AG04450 (cell line): ENCODE measurements around the gene CLIP1. TPM values are rescaled to one million over a fixed set of nuclear protein-coding genes. Genes with fewer than 3 reads are reported as not detected.

Experiments used
- CTCF ChIA-PET: fragments of 300-600, 350-600 bp; formaldehyde crosslinking; extraction: SDS; loops from one replicate; lab custom pipeline; 2022; ENCODE audit warnings: antibody characterized with exemption, inconsistent platforms; lab: Charles Lee
- POLR2A ChIA-PET: fragments of 350-600 bp; formaldehyde crosslinking; extraction: SDS; loops from one replicate; lab custom pipeline; 2021; ENCODE audit warnings: antibody characterized with exemption, inconsistent platforms; lab: Yijun Ruan, JAX
- DNase-seq: peaks from one replicate; pipeline ENCODE4 v3.0.0-alpha.2; 2011; ENCODE audit warnings: low read depth, low spot score
- H3K27ac ChIP-seq: one replicate; pipeline ENCODE4 v1.5.1; 2012; ENCODE audit warnings: low read depth, low read length, control low read depth
- H3K27me3 ChIP-seq: one replicate; pipeline ENCODE4 v1.6.0; 2012; ENCODE audit warnings: low read length; ENCODE audit not compliant: control insufficient read depth, insufficient read depth
- H3K4me3 ChIP-seq: 2 replicates; pipeline ENCODE4 v1.5.1; 2011; ENCODE audit warnings: mild to moderate bottlenecking, low read depth, low read length, control low read depth
- H3K9me3 ChIP-seq: 2 replicates; pipeline ENCODE4 v1.5.1; 2012; ENCODE audit warnings: low read length; ENCODE audit not compliant: control insufficient read depth, insufficient read depth
- CTCF ChIP-seq: IDR thresholded peaks from 2 replicates; pipeline ENCODE4 v1.5.1; 2011; ENCODE audit warnings: low read depth, low read length, control low read depth, inconsistent platforms
- polyA plus RNA-seq: library from polyadenylated mRNA; depleted of rRNA; stranded (reverse); fragments of >200 nt; gene quantifications from 2 replicates; pipeline ENCODE4 v1.2.3, GENCODE V29; 2011

CLIP1 gene
- polyA plus RNA-seq, 1 experiment, result 63.6 TPM

- ChIA-PET POLR2A (no interaction called here), CTCF (no interaction called here)
- no peak for DNase-seq
Observed at GRCh38 chr12:122304924-122305323, 117.5 kb downstream of the CLIP1 start.

DNA sequence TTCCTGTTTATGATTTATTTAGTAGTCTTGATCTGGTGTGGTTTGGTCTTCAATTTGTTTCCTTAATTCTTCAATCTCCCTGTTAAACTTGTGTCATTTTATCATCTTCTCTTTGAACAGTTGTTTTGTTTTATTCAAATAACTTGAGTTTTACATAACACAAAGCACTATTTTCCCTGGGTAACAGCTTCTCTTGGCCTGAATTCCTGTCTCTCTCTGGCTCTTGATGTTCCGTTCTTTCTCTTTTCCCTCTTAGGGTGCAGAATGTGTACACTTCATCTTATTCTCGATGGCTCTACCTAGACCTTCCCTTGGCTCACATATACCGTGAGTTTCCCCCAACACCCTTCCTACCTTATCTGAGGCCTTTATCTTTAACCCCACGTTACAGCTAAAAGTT, 119.4 kb downstream of the CLIP1 start:
- CTCF ChIA-PET, result interaction anchor here (0.6 kb wide), 1 partner anchor 10 kb away, joined by 3 read pairs; no protein-coding TSS in a partner anchor
- DNase-seq, result no peak
- H3K4me3 ChIP-seq, result no peak overlapping the region
- POLR2A ChIA-PET, result no interaction called here
- no peak for TF ChIP-seq CTCF
- no peaks in the 10 kb centered on the region for H3K27me3 ChIP-seq
- no peaks in the 10 kb centered on the region for H3K9me3 ChIP-seq
- H3K27ac ChIP-seq, result no peak overlapping the region

More at GRCh38 chr12:122304924-122305323, 117.5 kb downstream of the CLIP1 start:
- no peaks in the 10 kb centered on the region for H3K27me3 ChIP-seq
- TF ChIP-seq CTCF, result no peak
- no peaks in the 10 kb centered on the region for H3K9me3 ChIP-seq
- H3K4me3 ChIP-seq, result no peak overlapping the region
- H3K27ac ChIP-seq, result no peak overlapping the region

DNA sequence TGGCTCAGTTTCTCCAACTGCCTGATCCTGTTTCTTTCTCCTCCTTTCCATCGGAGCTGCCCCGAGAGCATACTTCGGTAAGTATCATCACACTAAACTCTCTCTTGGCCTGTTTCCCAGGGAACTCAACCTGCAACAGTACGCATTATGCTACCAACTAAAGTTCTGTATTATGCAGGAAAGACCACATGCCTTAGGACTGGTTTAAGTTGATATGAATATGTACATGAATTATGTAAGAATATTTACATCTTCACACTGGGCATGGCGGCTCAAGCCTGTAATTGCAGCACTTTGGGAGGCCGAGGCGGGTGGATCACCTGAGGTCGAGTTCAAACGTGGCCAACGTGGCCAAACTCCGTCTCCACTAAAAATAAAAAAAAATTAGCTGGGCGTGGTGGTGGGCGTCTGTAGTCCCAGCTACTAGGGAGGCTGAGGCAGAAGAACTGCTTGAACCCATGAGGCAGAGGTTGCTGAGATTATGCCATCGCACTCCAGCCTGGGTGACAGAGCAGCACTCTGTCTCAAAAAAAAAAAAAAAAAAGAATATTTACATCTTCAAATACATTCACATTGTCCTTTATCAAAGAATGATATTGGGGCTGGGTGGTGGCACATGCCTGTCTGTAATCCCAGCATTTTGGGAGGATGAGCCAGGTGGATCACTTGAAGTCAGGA, 124.3 kb downstream of the CLIP1 start:
- Histone ChIP-seq H3K9me3 (no peaks in the 10 kb centered on the region), H3K27ac (no peak overlapping the region), H3K4me3 (no peak overlapping the region), H3K27me3 (no peaks in the 10 kb centered on the region)
- ChIA-PET POLR2A (no interaction called here), CTCF (interaction anchor here (1.1 kb wide), 1 partner anchor 10 kb away, joined by 3 read pairs; no protein-coding TSS in a partner anchor)
- DNase-seq, result no peak
- no peak for TF ChIP-seq CTCF

GRCh38 chr12:122297494-122297893, 125.0 kb downstream of the CLIP1 start:
- CTCF ChIA-PET, result no interaction called here
- H3K27ac ChIP-seq, result no peak overlapping the region
- POLR2A ChIA-PET, result no interaction called here
- H3K9me3 ChIP-seq, result no peaks in the 10 kb centered on the region
- DNase-seq, result no peak
- no peaks in the 10 kb centered on the region for H3K27me3 ChIP-seq
- TF ChIP-seq CTCF, result no peak
- no peak overlapping the region for H3K4me3 ChIP-seq

DNA sequence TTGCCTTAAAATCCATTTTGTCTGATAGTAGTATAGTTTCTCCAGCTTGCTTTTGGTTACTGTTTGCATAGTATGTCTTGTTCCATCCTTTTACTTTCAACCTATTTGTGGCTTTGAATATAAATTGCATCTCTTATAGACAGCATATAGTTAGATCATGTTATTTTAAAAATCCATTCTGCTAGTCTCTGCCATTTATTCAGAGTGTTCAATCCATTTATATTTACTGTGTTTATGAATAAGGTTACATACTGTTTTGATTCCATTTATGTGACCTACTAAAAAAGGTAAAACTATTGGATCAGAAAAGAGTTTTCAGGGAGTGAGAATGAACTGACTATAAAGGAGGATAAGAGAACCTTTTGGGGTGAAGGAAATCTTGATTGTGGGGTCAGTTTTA, 126.6 kb downstream of the CLIP1 start:
- ChIA-PET POLR2A (no interaction called here), CTCF (interaction anchor here (0.5 kb wide), 1 partner anchor 24 kb away, joined by 4 read pairs; no protein-coding TSS in a partner anchor)
- no peak for TF ChIP-seq CTCF
- H3K27me3 ChIP-seq, result no peaks in the 10 kb centered on the region
- no peak for DNase-seq
- no peaks in the 10 kb centered on the region for H3K9me3 ChIP-seq
- no peak overlapping the region for H3K27ac ChIP-seq
- no peak overlapping the region for H3K4me3 ChIP-seq
